Astrocyte of the cerebellum (primary cell): Measurements from ENCODE around the gene PNMA8A.

Source experiments
- DNase-seq: peaks from one replicate; pipeline ENCODE4 v3.0.0-alpha.2; 2011; ENCODE audit warnings: low read depth
- H3K4me3 ChIP-seq: 2 replicates; pipeline ENCODE4 v1.5.1; 2011; ENCODE audit warnings: mild to moderate bottlenecking, low read depth, low read length, moderate library complexity
- in situ Hi-C: cut with HindIII; loops from 2 replicates; pipeline ENCODE4 v1.10.0; 2017; ENCODE audit warnings: low sequenced_read_pairs
- TF ChIP-seq, protein P1 (sequence below): IDR thresholded peaks from 2 replicates; pipeline ENCODE4 v1.5.1; 2012; ENCODE audit warnings: low read length, low read depth, moderate library complexity, mild to moderate bottlenecking; ENCODE audit errors: missing control alignments

PNMA8A gene

DNA sequence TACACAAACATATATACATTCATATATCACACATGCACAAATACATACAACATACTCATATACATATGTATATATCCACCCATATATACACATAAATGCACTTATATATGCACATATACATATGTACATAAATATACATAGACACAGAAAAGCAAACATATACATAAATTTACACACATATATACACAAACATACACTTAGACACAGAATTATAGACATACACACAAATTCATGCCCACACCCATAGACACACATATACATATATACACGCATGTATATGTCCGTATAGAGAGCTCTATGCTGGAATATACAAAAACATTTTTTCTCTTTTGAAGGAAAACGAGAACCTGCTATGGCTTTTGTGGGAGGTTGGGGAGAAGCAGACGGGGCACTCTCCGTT is 20.6 kb downstream of the PNMA8A start:
- in situ Hi-C loops = no loop called here
- TF ChIP-seq, protein P1, sequence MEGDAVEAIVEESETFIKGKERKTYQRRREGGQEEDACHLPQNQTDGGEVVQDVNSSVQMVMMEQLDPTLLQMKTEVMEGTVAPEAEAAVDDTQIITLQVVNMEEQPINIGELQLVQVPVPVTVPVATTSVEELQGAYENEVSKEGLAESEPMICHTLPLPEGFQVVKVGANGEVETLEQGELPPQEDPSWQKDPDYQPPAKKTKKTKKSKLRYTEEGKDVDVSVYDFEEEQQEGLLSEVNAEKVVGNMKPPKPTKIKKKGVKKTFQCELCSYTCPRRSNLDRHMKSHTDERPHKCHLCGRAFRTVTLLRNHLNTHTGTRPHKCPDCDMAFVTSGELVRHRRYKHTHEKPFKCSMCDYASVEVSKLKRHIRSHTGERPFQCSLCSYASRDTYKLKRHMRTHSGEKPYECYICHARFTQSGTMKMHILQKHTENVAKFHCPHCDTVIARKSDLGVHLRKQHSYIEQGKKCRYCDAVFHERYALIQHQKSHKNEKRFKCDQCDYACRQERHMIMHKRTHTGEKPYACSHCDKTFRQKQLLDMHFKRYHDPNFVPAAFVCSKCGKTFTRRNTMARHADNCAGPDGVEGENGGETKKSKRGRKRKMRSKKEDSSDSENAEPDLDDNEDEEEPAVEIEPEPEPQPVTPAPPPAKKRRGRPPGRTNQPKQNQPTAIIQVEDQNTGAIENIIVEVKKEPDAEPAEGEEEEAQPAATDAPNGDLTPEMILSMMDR = no peak
- no peak for DNase-seq
- no peak overlapping the region for H3K4me3 ChIP-seq

DNA sequence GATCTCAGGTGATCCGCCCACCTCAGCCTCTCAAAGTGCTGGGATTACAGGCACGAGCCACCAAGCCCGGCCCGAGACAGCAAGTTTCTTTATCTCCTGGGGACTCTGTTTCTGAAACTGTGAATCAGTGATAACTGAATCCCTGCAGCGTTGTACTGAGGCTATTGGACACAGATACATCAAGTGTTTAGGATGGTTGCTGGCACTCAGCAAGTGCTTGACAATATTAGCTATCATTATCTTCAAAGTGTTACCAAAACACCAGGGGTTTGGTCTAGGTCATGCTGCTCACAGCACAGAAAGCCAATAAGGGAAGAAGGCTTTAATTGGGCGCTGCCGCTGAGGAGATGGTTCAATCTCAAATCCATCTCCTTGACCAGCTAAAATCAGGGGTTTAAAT is 22.1 kb downstream of the PNMA8A start:
- no peak for DNase-seq
- no peak overlapping the region for H3K4me3 ChIP-seq
- in situ Hi-C loops = no loop called here
- TF ChIP-seq, protein P1 = no peak

DNA sequence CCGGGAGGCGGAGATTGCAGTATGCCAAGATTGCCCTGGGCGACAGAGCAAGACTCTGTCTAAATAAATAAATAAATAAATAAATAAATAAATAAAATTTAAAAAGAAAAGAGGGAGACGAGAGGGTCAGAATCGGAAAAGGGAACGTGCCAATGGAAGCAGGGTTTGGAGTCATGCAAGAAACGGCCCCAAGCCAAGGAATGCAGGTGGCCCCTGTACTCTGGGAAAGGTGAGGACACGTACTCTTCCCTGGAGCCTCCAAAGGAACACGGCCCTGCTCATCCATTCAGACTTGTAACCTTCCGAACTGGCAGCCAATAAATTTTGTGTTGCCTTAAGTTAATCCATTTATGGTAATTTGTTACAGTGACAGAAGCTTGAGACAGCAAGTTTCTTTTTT is 22.8 kb downstream of the PNMA8A start:
- in situ Hi-C loops = no loop called here
- no peak for DNase-seq
- TF ChIP-seq, protein P1 = no peak

DNA sequence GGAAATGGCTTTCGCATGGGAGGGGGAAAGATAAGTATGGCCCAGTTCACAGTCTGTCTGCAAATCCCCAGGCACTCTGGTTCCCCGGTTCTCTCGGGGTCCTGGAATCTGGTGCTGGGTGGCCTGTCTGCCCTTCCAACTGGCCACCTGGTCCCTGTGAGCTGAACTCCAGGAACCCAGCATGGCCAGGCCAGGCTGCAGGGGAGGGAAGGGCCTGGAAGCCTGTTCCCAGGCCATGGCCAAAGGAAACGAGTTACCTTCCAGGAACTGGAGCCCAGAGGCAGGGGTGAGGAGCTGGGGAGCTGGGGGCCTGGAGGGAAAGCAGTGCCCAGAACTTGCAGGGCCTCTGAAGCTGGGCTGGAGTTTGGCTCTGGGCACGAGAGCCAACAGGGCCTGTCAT is 23.5 kb downstream of the PNMA8A start:
- TF ChIP-seq, protein P1 = no peak
- H3K4me3 ChIP-seq = no peak overlapping the region
- no peak for DNase-seq
- in situ Hi-C loops = no loop called here

More for the DNA sequence above, 22.8 kb downstream of the PNMA8A start:
- H3K4me3 ChIP-seq = no peak overlapping the region

DNA sequence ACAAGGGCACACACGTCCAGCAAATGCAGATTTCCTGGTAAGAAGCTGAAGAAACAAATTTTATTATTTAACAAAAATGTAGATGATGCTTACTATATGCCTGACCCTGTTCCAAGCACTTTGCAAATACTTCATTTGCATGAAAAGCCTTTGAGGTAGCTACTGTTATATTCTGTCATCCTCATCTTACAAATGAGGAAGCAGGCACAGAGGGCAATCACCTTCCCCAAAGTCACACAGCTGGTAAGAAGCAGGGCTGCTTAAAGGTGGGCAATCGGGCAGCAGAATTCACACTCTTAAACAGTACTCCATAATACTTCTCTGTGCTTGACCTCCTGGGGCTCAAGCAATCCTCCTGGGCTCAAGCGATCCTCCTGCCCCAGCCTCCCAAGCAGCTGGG is 24.4 kb downstream of the PNMA8A start:
- in situ Hi-C loops = no loop called here
- TF ChIP-seq, protein P1 = no peak

DNA sequence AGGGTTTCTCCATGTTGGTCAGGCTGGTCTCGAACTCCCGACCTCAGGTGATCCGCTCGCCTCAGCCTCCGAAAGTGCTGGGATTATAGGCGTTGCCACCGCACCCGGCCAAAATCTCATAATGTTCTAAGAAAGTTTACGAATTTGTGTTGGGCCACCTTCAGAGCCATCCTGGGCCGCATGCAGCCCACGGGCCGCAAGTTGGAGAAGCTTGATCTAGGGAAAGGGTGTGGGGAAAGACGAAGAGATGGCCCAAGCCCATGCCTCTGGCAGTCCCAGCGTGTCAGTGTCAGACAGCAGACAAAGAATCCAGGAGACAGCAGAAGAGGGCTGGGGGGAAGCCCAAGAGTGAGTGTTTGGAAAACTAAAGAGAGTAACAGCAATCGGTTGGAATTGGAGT is 25.3 kb downstream of the PNMA8A start:
- no peak for DNase-seq
- in situ Hi-C loops = no loop called here
- H3K4me3 ChIP-seq = no peak overlapping the region
- TF ChIP-seq, protein P1 = no peak

More for the DNA sequence above, 24.4 kb downstream of the PNMA8A start:
- DNase-seq = no peak
- no peak overlapping the region for H3K4me3 ChIP-seq

DNA sequence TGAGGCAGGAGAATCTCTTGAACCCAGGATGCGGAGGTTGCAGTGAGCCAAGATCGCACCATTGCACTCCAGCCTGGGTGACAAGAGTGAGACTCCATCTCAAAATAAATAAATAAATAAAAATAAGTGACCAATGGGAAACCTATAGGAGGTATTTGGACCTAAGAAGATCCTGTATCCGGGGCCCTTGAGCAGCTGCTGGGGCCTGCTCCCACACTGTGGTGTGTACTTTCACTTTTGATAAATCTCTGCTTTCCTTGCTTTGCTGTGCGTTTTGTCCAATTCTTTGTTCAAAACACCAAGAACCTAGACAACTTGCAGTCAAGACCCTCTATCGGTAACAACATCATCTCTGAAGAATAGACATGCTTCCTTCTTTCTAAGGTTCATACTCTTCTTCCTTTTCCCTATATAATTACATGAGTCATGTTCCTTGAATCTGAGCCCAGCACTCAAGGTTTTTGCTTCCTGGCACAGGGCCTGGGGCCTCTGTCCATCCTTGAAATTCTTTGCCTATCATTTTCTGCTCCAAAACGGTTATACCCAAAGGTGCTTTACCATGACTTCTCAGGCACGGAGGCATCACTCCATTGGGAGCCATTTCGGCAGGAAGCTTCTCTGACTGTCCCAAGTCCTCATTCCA is 28.4 kb downstream of the PNMA8A start:
- H3K4me3 ChIP-seq = no peak overlapping the region
- in situ Hi-C loops = no loop called here
- TF ChIP-seq, protein P1 = no peak
- DNase-seq = peak; percentile 68
